NCI-H524 (cell line): ENCODE results near the gene SNRNP70.

Experiments used
- DNase-seq, 2 experiments: peaks; one replicate each; lab custom pipeline; 2025; lab: John Stamatoyannopoulos, UW

The SNRNP70 gene

DNA sequence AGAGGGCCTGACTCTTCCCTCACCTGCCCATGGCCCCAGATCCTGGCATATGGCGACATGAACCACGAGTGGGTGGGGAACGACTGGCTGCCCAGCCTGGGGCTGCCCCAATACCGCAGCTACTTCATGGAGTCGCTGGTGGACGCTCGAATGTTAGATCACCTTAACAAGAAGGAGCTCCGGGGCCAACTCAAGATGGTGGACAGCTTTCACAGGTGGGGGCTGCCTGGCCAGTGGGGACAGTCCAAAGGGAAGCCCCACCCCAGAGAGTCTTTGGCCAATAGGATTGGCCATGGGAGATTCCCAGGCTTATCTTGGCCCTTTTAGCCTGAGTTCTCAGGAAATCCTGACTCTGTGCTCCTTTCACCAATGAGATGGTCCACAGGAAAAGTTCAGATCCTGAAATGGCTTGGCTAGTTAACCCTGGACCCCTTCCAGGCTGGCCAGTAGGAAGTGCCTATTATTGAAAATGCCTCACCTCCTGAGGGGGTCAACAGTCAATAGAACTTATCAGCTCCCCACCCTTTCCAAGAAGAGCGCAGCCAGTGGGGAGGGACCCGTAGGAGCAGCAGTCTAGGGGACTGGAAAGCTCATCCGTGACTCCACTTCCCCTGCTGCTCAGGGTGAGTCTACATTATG, 62.9 kb downstream of the SNRNP70 start:
- DNase-seq, result no peak

DNA sequence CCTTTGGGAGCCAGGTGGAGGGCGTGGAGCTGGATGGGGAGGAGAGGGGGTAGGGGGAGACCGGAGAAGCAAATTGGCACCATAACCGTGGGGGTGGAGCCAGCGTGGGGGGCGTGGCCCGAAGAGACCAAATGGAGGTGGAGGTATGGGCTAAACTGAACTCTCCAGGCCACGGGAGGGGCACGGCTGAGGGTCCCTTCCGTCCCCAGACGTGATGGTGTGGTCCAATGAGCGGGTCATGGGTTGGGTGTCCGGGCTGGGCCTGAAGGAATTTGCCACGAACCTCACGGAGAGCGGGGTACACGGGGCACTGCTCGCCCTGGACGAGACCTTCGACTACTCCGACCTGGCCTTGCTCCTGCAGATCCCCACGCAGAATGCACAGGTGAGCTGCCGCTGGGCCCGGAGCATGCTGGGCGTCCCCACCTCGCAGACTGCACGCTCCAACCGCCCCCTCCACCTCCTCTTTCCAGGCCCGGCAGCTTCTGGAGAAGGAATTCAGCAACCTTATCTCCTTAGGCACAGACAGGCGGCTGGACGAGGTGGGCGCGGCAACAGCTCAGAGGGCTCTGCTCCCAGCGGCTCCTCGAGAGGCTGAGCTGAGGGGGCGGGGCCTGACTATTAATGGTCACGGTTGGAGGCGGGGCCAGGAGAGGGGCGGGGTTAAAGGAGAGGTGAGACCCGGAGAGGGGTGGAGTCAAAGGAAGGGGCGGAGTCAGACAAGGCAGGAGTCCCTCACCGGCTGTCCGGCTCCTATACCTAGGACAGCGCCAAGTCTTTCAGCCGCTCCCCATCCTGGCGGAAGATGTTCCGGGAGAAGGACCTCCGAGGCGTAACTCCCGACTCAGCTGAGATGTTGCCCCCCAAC, 63.8 kb downstream of the SNRNP70 start:
- DNase-seq, result peak; percentile 97 to 98

DNA sequence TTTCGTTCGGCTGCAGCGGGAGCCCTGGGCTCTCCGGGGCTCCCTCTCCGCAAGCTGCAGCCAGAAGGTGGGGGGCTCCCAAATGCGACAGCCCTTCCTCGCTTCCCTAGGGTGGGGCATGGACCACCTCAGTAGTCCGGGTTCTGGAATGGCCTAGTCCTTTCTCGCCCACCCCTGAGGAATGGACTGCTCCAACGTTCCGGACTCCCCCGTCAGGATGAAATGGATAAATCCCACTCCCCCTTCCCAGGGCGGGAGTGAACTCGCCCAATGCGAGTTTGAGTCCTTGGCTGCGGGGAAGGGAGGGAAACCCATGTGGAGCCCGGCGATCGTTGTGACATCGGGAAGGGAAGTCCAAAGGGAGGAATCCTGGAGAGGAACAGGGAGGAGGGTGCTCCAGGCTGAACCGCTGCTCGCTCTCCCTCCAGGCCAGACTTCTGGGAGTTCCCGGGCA, 64.4 kb downstream of the SNRNP70 start:
- DNase-seq, result peak; percentile 83 to 91

DNA sequence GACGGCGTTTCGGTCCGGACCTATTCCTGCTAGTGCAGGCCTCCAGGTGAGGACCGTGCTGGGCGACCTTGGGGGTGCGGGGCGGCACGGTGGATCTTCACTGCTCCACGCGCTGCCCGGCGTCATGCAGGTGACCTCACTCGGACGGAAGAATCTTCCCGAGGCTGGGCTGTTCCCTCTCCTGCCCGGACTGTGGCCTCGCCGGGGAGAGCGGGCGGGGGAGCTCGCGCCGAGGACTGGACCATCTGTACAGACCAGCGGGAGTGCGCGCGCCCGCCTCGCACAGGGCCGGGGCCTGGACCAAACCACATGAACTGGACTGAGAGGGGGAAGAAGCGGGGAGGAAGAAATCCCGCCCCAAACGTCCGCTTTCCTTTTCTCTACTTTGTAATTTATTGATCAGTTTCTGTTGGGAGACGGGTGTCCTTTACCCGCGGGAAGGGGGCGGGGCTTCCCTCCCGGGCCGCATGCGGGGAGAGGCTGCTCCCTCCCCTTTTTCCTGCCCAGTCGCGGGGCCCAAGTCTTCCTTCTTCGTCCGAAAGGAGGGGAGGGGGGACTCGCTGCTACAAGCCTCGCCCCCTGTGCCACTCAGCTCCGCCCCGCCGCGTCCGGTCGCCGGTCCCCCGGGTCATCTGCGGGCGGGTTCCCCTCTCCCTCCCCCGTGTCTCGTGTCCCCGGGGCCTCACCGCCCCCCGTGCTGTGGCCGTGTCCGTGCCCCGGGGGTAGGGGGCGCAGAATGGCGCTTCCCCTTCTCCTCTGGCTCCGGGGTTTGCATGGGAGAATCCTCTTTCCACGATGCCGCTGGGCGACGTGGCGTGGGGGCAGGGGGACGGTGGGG, 65.1 kb downstream of the SNRNP70 start:
- peak; percentile 90 to 92 for DNase-seq

DNA sequence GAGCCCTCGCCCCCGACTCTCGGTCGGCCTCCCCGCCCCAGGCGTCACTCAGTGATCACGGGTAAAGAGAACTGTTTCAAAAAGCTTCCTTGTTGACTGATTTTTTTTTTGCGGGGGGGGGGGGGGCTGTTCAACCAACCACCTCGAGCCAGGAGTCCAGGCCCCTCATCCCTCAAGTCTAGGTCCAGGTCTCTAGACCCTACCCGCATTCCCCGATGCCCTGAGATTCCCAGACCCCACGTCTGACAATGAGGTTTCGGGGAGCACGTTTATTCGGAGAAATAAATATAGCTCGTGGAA, 65.6 kb downstream of the SNRNP70 start:
- no peak for DNase-seq

DNA sequence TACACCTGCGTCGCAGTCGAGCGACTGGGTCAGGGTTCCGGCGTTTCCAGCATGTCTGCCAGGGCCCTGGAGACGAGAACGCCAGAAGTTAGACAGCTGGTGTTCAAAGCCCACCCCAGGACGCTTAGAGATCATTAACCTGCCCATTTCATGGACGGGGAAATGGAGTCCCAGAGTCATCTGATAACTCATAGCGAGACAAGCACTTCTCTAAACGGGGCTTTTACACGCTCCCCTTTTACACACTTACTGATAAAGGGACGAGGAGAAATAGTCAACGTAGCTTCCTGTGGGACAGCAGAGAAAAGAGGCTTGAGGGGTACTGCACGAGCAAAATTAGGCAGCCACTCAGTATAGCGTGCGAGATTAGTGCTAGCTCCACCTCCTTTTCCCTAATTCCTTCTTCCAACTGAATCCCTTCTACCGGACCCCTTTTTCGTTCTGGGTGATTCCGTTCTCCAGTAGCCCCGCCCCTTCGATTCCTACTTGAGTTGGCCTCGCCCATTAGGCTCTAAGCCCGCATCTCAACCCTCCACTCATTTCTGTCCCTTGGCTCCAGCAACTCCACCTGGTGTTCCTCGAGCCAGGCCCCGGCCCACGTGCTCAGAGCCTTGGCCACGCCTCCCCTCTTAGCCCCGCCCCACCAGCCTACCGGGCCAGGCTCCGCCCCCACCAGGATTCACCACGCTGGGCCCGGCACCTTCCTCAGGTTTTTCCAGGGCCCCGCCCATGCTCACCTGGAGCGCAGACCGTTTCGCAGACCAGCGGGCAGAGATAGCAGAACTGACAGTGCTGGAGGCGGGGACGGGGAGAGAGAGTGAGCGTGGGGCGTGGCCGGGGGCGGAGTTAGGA, 66.2 kb downstream of the SNRNP70 start:
- DNase-seq, result peak in 1 of 2 experiments; percentile 56

DNA sequence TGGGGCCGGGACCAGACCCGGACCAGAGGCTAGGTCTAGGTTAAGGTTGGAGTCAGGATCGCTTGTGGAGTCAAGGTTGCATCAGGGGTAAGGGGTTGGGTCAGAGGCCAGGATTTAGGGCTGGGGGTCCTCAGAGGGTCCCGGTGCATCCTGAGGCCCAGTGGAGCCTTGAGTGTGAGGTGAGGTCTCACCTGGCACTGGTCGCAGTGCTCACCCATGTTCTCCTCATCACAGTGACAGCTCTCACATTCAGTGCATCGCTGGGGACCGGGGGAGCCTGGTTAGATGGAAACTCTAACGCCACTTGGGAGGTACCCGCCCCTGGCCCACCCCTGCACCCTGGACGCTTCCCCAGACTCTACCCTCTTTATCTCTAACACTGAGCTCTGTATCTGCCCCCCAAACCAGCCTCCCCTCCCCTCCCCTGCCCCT, 66.9 kb downstream of the SNRNP70 start:
- no peak for DNase-seq

DNA sequence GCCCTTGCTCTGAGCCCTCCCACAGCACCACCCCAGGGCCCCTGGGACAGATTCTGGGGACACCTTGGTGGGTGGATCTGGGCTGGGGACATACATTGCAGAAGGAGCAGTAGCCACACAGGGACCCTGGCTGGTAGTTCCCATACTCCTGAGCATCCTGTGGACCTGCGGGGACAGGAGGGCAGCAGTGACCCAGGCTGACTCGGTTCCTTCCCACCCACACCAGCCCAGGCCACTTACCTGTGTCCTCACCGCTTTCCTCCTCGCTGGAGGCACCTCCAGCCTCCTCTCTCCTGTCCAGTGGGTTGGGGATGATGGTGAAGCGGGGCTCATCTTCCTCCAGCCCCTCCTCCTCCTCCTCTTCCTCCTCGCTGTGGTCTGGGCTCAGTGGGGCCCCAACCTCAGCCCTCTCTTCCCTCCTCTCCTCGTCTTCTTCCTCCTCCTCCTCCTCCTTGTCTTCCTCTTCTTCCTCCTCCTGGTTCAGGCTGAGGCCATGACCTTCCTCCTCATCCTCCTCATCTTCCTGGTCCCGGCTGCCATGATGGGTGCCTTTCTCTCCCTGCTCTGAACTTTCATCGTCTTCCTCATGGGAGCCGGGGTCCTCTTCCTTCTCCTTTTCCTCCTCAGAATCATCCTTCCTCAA, 68.0 kb downstream of the SNRNP70 start:
- no peak for DNase-seq

DNA sequence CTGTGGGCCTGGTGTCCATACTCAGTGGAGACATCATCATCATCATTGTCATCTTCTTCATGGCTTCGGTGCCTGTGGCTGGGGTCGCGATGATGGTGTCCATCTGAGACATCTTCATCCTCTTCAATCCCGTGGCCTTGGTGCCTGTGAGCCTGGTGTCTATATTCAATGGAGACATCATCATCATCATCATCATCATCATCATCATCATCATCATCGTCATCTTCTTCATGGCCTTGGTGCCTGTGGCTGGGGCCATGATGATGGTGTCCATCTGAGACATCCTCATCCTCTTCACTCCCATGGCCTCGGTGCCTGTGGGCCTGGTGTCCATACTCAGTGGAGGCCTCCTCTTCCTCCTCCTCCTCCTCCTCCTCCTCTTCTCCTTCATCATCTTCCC, 69.0 kb downstream of the SNRNP70 start:
- no peak for DNase-seq

DNA sequence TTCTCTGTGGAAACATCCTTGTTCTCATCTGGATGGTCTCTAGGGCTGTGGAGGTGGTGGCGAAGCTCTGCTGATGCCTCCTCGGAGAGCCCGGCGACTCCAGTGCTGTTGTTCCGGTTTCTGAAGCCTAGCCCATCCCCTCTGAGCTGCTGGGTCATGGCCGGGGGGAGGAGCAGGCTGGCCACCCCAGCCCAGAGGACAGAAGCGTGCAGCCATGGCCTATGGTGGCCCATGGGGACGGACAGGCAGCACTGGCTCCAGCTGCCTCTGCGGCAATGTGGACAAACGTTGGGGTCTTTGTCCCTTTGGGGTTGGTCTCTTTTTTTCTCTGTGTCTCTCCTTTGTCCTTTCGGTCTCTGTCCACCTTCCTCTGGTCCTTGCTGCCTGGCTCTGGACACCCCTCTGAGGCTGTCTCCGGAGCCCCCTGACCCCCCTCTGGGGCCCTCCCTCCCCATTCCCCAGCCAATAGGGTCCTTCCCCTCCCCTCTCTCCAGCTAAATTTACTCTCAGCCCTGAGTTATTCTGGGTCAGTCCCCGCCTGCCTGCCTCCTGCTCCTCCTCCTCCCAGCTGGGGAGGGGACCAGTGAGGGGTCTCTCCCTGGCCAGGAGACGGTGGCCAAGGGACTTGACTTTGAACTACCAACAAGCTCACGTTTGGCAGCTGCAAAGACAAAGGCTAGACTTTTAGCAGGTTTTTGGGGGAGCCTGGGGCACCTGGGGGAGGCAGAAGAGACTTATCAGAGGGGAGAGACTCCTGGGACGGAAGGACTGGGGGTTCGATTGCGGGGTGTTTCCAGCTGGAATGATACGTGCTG, 70.0 kb downstream of the SNRNP70 start, which contains the start of gene HRC:
TSS of gene HRC (minus strand) at position 392 of the 815 bp plus-strand sequence. CDS start at position 233, 159 bp downstream.
- DNase-seq, result no peak

DNA sequence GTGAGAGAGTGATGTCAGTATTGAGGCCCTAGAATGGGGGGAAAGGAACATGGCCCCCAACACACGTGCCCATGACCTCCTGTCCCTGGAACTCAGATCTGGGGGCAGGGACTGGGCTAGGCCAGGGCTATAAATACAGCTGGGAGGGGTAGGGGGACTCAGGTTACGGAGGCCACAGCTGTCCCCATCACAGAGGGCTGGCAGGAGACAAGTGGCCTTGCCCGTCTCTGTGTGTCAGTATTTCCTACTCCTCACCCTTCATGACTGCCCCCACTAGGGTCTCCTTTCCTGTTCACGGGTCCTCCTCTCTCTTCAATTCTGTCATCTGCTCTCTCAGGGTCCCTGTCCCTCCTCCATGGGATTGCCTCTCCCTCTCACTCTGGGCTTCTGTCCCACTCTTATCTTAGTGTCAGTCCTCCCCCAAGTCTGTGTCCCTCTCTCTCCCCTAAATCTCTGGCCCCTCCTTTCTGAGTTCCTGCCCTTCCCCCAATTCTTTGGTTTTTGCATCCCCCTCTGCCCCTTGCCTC, 70.6 kb downstream of the SNRNP70 start:
- peak in 1 of 2 experiments; percentile 72 for DNase-seq

DNA sequence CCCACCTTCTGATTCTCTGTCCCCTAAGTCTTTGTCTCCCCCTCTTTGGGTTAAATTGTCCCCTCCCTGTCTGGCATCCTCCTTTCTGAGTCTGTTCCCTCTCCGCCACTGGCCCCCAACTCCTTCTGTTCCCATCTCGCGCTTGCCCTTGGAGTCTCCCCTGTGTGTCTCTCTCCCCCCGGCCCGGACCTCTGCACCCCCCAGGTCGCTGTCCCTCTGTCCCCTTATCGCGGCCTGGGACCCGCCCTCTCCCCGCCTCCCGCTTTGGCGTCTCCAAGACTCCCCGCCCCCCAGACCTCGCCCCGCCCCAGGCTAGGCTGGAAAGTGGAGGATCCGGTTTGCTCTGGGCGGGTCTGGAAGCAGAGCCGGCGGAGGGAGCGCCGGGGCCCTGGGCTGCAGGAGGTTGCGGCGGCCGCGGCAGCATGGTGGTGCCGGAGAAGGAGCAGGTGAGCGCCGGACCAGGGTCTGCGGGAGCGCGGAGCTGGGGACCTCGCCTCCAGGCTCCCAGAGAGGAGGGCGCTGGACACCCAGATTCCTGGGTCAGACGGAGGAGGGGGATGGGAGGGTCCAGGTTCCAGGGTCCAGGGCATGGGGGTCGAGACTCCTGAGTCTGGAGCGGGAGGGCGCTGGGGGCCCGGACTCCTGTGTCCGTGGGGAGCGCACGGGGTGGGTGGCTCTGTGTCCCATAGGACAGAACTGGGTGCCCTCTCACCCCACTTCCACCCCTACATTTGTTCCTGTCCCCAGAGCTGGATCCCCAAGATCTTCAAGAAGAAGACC, 72.4 kb downstream of the SNRNP70 start, which contains the start of gene TRPM4:
TSS of gene TRPM4 (plus strand) at position 348 of the 780 bp plus-strand sequence. CDS start at position 423, 75 bp downstream.
- peak; percentile 74 to 77 for DNase-seq
